Brain microvascular endothelial cell (primary cell): ENCODE measurements around the gene ABCC4.
A peak's percentile ranks its signal among the peaks of the same experiment; 100 is the strongest.

Experiments used
- DNase-seq: peaks from one replicate; pipeline ENCODE4 v3.0.0-alpha.2; 2020
- H3K27ac ChIP-seq: fragments of 250-450 bp; sonication (Bioruptor Pico); 2 replicates; pipeline ENCODE4 v1.5.1; 2020; ENCODE audit warnings: mild to moderate bottlenecking, moderate library complexity
- H3K27me3 ChIP-seq: fragments of 250-450 bp; sonication (Bioruptor Pico); replicated peaks from 2 replicates; pipeline ENCODE4 v1.5.1; 2020; ENCODE audit warnings: mild to moderate bottlenecking
- H3K36me3 ChIP-seq: fragments of 250-450 bp; sonication (Bioruptor Pico); replicated peaks from 2 replicates; pipeline ENCODE4 v1.5.1; 2020; ENCODE audit warnings: mild to moderate bottlenecking
- H3K4me3 ChIP-seq: 2 replicates; pipeline ENCODE4 v1.5.1; 2011; ENCODE audit warnings: low read depth, mild to moderate bottlenecking, control low read depth, low read length, moderate library complexity
- in situ Hi-C: cut with HindIII; loops from 2 replicates; pipeline ENCODE4 v1.10.0; 2017; ENCODE audit warnings: low sequenced_read_pairs, low pct_ligation_motif_present
- TF ChIP-seq, protein P1 (sequence below): IDR thresholded peaks from 2 replicates; pipeline ENCODE4 v1.5.1; 2011; ENCODE audit warnings: low read depth, mild to moderate bottlenecking, moderate library complexity, low read length, control low read depth, inconsistent platforms; ENCODE audit errors: missing control alignments

The ABCC4 gene

DNA sequence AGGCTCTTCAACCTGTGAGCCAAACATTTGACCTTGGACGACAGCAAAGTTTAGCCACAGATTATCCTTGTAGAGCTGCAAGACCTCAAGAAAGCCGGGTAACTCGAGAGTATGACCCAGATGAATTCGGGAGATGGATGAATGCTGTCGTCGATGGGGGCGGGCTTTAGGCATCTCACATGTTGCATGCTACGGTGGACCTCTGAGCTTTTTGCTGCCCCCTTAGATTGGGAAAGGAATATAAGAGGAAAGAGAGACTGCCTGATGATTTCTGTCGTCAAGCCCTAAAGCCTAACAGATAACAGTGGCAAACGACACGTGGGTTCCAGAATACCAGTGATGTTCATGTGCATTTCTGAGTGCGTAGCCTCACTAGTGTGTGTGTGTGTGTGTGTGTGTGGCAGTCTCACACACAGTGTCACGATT lies 730 bp upstream of the ABCC4 start:
- in situ Hi-C loops: no loop called here
- no peaks in the 10 kb centered on the region for H3K27me3 ChIP-seq
- TF ChIP-seq, protein P1, sequence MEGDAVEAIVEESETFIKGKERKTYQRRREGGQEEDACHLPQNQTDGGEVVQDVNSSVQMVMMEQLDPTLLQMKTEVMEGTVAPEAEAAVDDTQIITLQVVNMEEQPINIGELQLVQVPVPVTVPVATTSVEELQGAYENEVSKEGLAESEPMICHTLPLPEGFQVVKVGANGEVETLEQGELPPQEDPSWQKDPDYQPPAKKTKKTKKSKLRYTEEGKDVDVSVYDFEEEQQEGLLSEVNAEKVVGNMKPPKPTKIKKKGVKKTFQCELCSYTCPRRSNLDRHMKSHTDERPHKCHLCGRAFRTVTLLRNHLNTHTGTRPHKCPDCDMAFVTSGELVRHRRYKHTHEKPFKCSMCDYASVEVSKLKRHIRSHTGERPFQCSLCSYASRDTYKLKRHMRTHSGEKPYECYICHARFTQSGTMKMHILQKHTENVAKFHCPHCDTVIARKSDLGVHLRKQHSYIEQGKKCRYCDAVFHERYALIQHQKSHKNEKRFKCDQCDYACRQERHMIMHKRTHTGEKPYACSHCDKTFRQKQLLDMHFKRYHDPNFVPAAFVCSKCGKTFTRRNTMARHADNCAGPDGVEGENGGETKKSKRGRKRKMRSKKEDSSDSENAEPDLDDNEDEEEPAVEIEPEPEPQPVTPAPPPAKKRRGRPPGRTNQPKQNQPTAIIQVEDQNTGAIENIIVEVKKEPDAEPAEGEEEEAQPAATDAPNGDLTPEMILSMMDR: peak; percentile 0
- peak; percentile 40 for DNase-seq
- H3K27ac ChIP-seq: no peak overlapping the region
- peak overlapping the region; percentile 76 for H3K4me3 ChIP-seq
- H3K36me3 ChIP-seq: no peaks in the 10 kb centered on the region

DNA sequence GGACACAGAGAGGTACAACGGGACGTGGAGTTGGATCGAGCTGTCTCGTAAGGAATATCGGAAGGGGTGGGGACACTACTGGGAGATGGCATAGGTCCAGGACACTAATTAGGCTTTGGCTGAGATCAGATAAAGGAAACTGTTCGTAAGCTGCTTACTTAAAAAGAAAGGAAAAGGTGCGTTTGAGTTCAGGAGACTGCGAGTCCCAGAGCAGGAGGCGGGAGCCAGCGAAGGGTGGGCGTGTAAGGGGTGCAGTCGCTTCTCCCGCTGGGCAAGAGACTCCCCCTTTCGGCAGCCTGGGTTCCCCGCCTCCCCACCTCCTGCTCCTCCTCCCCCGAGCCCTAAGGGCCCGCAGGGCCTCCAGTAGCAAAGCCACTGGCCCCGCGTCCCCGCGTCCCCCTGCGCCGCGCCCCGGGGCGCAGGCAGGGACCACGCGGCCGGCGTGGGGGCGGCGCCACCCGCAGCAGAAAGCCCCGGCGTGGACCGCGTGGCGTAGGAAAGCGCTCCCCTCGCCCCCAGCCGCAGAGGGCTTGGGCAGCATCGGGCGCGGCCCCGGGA lies 547 bp downstream of the ABCC4 start:
- TF ChIP-seq, protein P1: no peak
- peak overlapping the region; percentile 76 for H3K4me3 ChIP-seq
- no peaks in the 10 kb centered on the region for H3K27me3 ChIP-seq
- DNase-seq: peak; percentile 20
- H3K36me3 ChIP-seq: no peaks in the 10 kb centered on the region
- in situ Hi-C loops: no loop called here
- peak overlapping the region; percentile 20 for H3K27ac ChIP-seq

DNA sequence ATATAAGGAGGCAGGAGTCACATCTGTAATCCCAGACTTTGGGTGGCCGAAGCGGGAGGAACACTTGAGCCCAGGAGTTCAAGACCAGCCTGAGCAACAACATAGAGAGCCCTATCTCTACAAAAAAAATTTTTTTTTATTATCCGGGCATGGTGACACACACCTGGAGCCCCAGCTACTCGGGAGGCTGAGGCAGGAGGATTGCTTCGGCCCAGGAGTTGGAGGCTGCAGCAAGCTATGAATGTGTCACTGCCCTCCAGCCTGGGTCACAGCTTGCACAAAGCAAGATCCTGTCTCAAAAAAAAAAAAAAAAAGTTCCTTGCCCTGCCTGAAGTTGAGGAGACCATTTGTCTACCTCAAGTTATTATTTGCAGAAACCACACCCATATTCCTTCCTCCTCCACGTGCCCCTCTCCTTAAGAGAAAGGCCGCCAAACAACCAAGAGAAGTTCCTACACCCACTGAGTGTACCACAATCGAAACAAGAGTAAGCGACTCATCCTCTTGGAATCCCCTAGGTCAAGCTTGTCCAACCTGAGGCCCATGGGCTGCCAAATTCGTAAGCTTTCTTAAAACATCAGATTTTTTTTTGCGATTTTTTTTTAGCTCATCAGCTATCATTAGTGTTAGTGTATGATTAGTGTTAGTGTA lies 2.2 kb downstream of the ABCC4 start:
- in situ Hi-C loops: no loop called here
- peak; percentile 40 for DNase-seq
- no peak overlapping the region for H3K27ac ChIP-seq
- no peaks in the 10 kb centered on the region for H3K36me3 ChIP-seq
- TF ChIP-seq, protein P1: no peak
- H3K27me3 ChIP-seq: no peaks in the 10 kb centered on the region
- H3K4me3 ChIP-seq: no peak overlapping the region

DNA sequence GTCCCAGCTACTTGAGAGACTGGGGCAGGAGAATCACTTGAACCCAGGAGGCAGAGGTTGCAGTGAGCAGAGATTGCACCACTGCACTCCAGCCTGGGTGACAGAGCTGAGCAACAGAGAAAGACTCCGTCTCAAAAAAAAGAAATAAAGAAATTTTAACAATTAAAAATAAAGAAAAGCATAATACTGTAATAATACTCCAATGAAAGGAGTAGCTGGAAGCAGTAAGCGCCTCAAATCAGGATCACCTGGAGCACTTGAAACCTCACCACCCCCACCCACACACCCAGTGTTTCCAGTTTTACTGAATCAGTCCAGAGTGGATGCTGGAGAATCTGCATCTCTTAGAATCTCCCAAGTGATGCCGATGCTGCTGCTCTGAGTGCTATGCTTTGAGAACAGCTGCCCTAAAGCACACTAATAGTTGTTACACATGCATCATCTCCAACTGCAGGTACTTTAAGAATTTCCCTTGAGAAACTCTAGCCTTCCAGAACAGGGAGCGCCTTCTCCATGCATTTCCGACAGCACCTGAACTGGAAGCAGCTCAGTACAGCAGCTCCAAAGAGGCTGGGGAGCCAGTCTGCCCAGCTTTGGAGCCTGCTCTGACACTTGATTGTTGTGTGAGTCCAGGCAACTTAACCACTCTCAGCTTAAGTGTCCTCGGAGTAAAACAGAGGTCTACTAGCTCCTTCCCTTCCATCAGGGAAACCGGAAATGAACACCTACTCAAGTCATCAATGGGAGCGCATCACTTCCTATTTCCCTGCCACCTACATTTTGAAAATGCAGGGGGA lies 2.9 kb downstream of the ABCC4 start:
- Histone ChIP-seq H3K36me3 (no peaks in the 10 kb centered on the region), H3K4me3 (no peak overlapping the region), H3K27ac (no peak overlapping the region), H3K27me3 (no peaks in the 10 kb centered on the region)
- DNase-seq: no peak
- TF ChIP-seq, protein P1: no peak
- in situ Hi-C loops: no loop called here

DNA sequence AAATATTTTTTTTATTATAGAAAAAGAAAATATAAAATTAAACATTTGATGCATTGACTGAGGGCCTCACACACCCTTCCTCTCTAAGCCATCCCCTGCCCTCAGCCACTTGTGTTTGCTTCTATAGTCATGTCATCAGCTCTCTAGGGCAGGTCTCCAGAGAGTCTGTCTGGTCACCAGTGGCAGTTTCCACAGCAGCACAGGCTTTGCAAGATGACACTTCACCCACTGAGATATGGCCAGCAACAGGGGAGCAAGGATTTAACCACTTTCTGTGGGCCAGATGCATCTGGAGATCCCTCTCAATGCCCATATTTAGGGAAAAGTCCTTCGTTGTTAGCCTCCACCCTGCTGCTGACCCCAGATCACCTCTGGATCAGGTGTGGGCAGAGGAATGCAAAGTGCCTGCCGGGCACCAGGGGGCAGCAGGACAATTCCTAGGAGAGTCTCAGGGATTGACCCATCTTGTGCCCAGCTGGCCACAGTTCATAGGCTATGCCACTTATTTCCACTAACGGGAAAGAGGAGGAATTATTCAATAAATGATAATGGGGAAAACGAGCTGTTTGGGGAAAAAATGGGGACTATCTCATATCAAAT lies 4.8 kb downstream of the ABCC4 start:
- in situ Hi-C loops: no loop called here
- TF ChIP-seq, protein P1: peak; percentile 76
- H3K27ac ChIP-seq: no peak overlapping the region
- no peaks in the 10 kb centered on the region for H3K36me3 ChIP-seq
- H3K4me3 ChIP-seq: no peak overlapping the region
- DNase-seq: no peak
- H3K27me3 ChIP-seq: no peaks in the 10 kb centered on the region
